Smooth muscle cell (in vitro differentiated cells): ENCODE results near the gene CARS2. TPM values are rescaled to one million over a fixed set of nuclear protein-coding genes. Genes with fewer than 3 reads are reported as not detected.
A peak's percentile ranks its signal among the peaks of the same experiment; 100 is the strongest.

Experiments used
- DNase-seq: peaks from one replicate; lab custom pipeline; 2025; ENCODE audit not compliant: unreplicated experiment; lab: John Stamatoyannopoulos, UW
- H2AFZ ChIP-seq: fragments of 200-600 bp; sonication (generic); 2 replicates; pipeline ENCODE4 v1.6.0; 2016; ENCODE audit warnings: antibody characterized with exemption, low read depth, mild to moderate bottlenecking
- H3F3A ChIP-seq: fragments of 200-600 bp; sonication (generic); 2 replicates; pipeline ENCODE4 v1.6.0; 2017; ENCODE audit warnings: antibody characterized with exemption, low read depth
- H3K27ac ChIP-seq: fragments of 200-600 bp; sonication (generic); 2 replicates; pipeline ENCODE4 v1.5.1; 2016; ENCODE audit warnings: low read depth, mild to moderate bottlenecking
- H3K27me3 ChIP-seq: fragments of 200-600 bp; sonication (generic); 2 replicates; pipeline ENCODE4 v1.6.1; 2016; ENCODE audit warnings: low read depth, mild to moderate bottlenecking
- H3K36me3 ChIP-seq: fragments of 200-600 bp; sonication (generic); 2 replicates; pipeline ENCODE4 v1.5.1; 2016; ENCODE audit warnings: low read depth
- H3K4me1 ChIP-seq: fragments of 200-600 bp; sonication (generic); 2 replicates; pipeline ENCODE4 v1.5.1; 2016; ENCODE audit warnings: low read depth
- H3K4me2 ChIP-seq: fragments of 200-600 bp; sonication (generic); 2 replicates; pipeline ENCODE4 v1.6.0; 2016; ENCODE audit warnings: mild to moderate bottlenecking
- H3K4me3 ChIP-seq: fragments of 200-600 bp; sonication (generic); 2 replicates; pipeline ENCODE4 v1.5.1; 2016; ENCODE audit warnings: mild to moderate bottlenecking
- H3K79me2 ChIP-seq: fragments of 200-600 bp; sonication (generic); 2 replicates; pipeline ENCODE4 v1.6.0; 2016; ENCODE audit warnings: low read depth, mild to moderate bottlenecking
- H3K9ac ChIP-seq: fragments of 200-600 bp; sonication (generic); 2 replicates; pipeline ENCODE4 v1.6.0; 2016; ENCODE audit warnings: low read depth
- H3K9me3 ChIP-seq: fragments of 200-600 bp; sonication (generic); replicated peaks from 2 replicates; pipeline ENCODE4 v1.5.1; 2016; ENCODE audit warnings: low read depth
- H4K20me1 ChIP-seq: fragments of 200-600 bp; sonication (generic); 2 replicates; pipeline ENCODE4 v1.6.0; 2016; ENCODE audit warnings: low read depth
- WGBS: methylation state at CpG from one replicate; pipeline ENCODE4 v1.1.7; 2016; ENCODE audit warnings: low lambda C conversion rate; 5-methylcytosine and 5-hydroxymethylcytosine counted together
- polyA plus RNA-seq: library from polyadenylated mRNA; unstranded; fragments of >200 nt; fragmentation: Nextera tagmentation; extraction: Ambion mirVana; gene quantifications from 2 replicates; pipeline ENCODE4 v1.2.1, GENCODE V29; 2016
- total RNA-seq: library from RNA; depleted of rRNA; stranded (reverse); fragments of >200 nt; gene quantifications from 2 replicates; pipeline ENCODE4 v1.2.3, GENCODE V29; 2014
- TF ChIP-seq, protein P1 (sequence below): fragments of 200-600 bp; sonication (generic); IDR thresholded peaks from 2 replicates; pipeline ENCODE4 v1.5.1; 2017; ENCODE audit warnings: borderline replicate concordance, mild to moderate bottlenecking, antibody characterized with exemption; ENCODE audit not compliant: insufficient read depth, poor library complexity, severe bottlenecking

Gene CARS2
- total and polyA plus RNA-seq, 2 experiments from 2014 or later: 37.5 to 71.7 TPM

DNA sequence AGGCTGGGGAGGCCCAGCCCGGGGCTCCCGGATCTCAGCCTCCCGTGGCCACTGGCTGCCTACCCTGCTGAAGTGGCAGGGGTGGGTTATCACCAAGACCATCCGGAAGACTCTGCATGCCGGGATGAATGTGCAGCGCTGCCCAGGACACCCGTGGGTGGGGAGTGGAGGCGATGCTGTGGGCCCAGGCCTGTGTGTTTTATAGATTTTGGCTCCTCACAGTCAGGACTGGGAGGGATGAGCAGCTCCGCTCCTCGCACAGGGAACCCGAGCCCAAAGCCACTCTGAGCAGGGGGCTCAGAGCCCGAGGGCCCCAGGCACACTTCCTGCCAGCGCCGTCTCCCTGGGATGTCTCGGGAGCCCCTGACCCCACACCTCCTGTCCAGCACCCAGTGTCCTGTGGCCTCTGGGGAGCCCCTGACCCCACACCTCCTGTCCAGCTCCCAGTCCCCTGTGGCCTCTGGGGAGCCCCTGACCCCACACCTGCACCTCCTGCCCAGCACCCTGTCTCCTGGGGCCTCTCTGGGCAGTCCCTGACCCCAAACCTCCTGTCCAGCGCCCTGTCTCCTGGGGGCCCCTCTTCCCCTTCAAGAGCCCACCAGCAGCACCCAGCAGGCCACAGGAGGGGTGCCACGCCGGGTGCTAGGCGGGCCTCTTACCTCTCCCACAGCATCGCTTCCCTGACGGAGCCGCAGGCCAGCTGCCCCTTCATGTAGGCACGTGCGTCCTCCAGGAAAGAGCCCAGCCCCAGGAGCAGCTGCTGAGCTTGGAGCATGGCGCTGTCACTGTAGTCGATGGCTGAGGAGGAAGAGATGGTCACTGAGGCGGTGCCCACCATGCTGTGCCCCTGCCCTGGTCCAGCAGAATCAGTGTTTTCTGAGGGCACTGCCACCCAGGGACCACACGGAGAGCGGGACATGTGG lies 59.2 kb downstream of the CARS2 start:
- Histone ChIP-seq H3K79me2 (no peaks in the 10 kb centered on the region), H3K36me3 (no peaks in the 10 kb centered on the region), H3F3A (no peaks in the 10 kb centered on the region), H3K4me2 (no peak overlapping the region), H3K4me1 (no peaks in the 10 kb centered on the region), H3K4me3 (no peak overlapping the region), H4K20me1 (peaks cover 16% of the 10 kb centered on the region), H3K27ac (no peak overlapping the region), H3K9ac (no peak overlapping the region), H2AFZ (no peak overlapping the region), H3K9me3 (no peaks in the 10 kb centered on the region), H3K27me3 (no peaks in the 10 kb centered on the region)
- DNase-seq: no peak
- 94% methylated on average over 29 of the region's 29 CpGs for whole genome bisulfite sequencing
- TF ChIP-seq, protein P1, sequence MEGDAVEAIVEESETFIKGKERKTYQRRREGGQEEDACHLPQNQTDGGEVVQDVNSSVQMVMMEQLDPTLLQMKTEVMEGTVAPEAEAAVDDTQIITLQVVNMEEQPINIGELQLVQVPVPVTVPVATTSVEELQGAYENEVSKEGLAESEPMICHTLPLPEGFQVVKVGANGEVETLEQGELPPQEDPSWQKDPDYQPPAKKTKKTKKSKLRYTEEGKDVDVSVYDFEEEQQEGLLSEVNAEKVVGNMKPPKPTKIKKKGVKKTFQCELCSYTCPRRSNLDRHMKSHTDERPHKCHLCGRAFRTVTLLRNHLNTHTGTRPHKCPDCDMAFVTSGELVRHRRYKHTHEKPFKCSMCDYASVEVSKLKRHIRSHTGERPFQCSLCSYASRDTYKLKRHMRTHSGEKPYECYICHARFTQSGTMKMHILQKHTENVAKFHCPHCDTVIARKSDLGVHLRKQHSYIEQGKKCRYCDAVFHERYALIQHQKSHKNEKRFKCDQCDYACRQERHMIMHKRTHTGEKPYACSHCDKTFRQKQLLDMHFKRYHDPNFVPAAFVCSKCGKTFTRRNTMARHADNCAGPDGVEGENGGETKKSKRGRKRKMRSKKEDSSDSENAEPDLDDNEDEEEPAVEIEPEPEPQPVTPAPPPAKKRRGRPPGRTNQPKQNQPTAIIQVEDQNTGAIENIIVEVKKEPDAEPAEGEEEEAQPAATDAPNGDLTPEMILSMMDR: no peak

DNA sequence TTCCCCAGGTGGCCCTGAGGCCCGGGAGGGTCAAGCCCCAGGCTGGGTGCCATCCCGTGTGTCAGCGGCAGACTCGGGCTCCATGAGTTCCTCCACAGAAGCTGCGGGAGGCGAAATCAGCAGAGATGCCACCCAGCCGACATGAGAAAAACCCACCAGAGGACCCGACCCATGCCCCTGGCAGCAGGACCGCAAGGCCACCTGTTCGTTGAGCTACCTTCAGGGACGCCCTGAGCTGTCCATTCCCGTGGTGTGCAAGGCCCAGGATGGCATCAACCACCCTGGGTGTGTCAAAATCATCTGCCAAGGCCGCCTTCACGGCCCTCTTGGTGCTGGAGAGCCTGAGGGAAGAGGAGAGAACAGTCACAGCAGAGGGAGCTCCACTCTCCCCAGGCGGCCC lies 60.2 kb downstream of the CARS2 start:
- no peak overlapping the region for H3K4me3 ChIP-seq
- WGBS: 91% methylated on average over 15 of the region's 15 CpGs
- no peaks in the 10 kb centered on the region for H3F3A ChIP-seq
- H3K27ac ChIP-seq: no peak overlapping the region
- TF ChIP-seq, protein P1: no peak
- H2AFZ ChIP-seq: no peak overlapping the region
- no peaks in the 10 kb centered on the region for H3K79me2 ChIP-seq
- peaks cover 17% of the 10 kb centered on the region for H4K20me1 ChIP-seq
- H3K4me1 ChIP-seq: no peaks in the 10 kb centered on the region
- no peak overlapping the region for H3K4me2 ChIP-seq
- H3K9me3 ChIP-seq: no peaks in the 10 kb centered on the region
- H3K27me3 ChIP-seq: no peaks in the 10 kb centered on the region
- H3K36me3 ChIP-seq: no peaks in the 10 kb centered on the region
- no peak for DNase-seq
- no peak overlapping the region for H3K9ac ChIP-seq

GRCh38 chr13:110644892-110645521 lies 60.9 kb downstream of the CARS2 start:
- TF ChIP-seq, protein P1: peak; percentile 35
- Histone ChIP-seq H2AFZ (no peak overlapping the region), H3K4me1 (no peaks in the 10 kb centered on the region), H3K27ac (no peak overlapping the region), H3K36me3 (no peaks in the 10 kb centered on the region), H3K9me3 (no peaks in the 10 kb centered on the region), H3F3A (no peaks in the 10 kb centered on the region), H3K4me2 (no peak overlapping the region), H4K20me1 (peaks cover 25% of the 10 kb centered on the region), H3K4me3 (no peak overlapping the region), H3K79me2 (no peaks in the 10 kb centered on the region), H3K27me3 (no peaks in the 10 kb centered on the region), H3K9ac (no peak overlapping the region)
- peak; percentile 25 for DNase-seq
- 45% methylated on average over 28 of the region's 28 CpGs for WGBS
